Measurements from ENCODE around the gene CALCOCO1. TPM values are rescaled to one million over a fixed set of nuclear protein-coding genes. Genes with fewer than 3 reads are reported as not detected.
A peak's percentile ranks its signal among the peaks of the same experiment; 100 is the strongest.

Gene CALCOCO1
- total RNA-seq, 1 donor from 2014 or later = 86.9 TPM

DNA sequence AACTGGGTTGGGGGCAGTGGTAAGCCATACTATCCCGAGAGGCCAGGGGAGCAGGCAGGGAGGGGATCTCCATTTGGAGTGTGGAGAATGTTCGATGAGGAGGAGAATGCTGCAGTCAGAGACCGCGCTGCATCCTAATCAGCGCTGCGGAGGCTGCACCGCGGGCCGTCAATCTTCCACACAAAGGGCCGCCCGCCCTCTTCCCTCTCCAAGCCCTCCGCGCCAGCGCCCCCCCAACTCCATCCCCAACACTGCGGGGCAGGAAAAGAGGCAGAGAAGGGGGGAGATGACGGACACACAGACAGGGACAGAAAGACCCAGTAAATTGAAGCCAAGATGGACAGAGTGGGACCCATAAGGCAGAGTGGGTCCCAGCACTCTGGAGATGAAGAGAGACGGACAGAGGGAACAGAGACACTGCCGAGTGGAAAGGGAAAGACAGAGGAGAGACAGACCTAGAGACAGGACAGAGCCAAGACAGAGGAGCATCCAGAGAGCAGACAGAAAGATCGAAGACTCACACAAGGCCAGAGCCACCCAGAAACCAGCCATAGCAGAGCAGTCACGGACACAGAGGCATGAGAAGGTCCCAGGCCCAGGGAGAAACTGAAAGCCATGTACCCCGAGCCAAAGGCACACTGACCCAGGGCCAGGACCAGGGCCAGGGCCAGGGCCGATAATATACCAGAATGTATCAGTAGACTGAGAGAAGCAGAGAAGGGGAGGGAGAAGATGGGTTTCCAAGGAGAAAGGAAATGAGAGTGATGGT lies 21.0 kb upstream of the CALCOCO1 start:
- peaks cover 6% of the 10 kb centered on the region for H3K4me1 Mint-ChIP-seq (ENCODE audit: low read depth)
- DNase-seq (ENCODE audit: low spot score) = no peak
- H3K9me3 Mint-ChIP-seq (ENCODE audit: low read depth) = no peaks in the 10 kb centered on the region
- TF ChIP-seq, protein P1, sequence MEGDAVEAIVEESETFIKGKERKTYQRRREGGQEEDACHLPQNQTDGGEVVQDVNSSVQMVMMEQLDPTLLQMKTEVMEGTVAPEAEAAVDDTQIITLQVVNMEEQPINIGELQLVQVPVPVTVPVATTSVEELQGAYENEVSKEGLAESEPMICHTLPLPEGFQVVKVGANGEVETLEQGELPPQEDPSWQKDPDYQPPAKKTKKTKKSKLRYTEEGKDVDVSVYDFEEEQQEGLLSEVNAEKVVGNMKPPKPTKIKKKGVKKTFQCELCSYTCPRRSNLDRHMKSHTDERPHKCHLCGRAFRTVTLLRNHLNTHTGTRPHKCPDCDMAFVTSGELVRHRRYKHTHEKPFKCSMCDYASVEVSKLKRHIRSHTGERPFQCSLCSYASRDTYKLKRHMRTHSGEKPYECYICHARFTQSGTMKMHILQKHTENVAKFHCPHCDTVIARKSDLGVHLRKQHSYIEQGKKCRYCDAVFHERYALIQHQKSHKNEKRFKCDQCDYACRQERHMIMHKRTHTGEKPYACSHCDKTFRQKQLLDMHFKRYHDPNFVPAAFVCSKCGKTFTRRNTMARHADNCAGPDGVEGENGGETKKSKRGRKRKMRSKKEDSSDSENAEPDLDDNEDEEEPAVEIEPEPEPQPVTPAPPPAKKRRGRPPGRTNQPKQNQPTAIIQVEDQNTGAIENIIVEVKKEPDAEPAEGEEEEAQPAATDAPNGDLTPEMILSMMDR (IDR thresholded peaks at IDR 0.05) = no peak
- H3K27me3 Mint-ChIP-seq (ENCODE audit: low read depth) = peaks cover 14% of the 10 kb centered on the region
- no peak overlapping the region for H3K27ac Mint-ChIP-seq (ENCODE audit: unreplicated experiment)
- H3K36me3 Mint-ChIP-seq (ENCODE audit: low read depth) = no peaks in the 10 kb centered on the region
- no peak overlapping the region for H3K4me3 Mint-ChIP-seq (ENCODE audit: unreplicated experiment)

DNA sequence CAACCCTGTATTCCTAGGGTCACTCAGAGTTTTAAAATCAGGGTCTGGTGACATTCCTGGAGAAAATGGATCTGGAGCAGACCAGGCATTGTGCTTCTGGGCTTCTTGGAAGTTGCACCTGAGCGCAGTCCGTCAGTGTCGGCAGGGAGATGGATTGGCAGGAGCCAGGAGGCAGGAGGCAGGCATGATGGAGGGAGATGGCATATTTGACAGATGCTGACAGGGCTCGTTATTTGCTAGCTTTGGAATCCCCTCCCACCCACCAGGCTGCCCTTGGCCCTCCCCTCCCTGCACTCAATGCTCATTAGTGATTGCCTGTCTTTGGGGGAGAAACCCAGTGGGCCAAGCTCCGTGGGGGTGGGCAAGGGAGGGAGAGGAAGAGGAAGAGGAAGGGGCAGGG lies 19.8 kb upstream of the CALCOCO1 start:
- Mint-ChIP-seq H3K27ac (ENCODE audit: unreplicated experiment) (no peak overlapping the region), H3K27me3 (ENCODE audit: low read depth) (peaks cover 24% of the 10 kb centered on the region), H3K4me1 (ENCODE audit: low read depth) (peaks cover 6% of the 10 kb centered on the region), H3K4me3 (ENCODE audit: unreplicated experiment) (no peak overlapping the region), H3K9me3 (ENCODE audit: low read depth) (no peaks in the 10 kb centered on the region), H3K36me3 (ENCODE audit: low read depth) (no peaks in the 10 kb centered on the region)
- DNase-seq (ENCODE audit: low spot score) = no peak
- TF ChIP-seq, protein P1 (IDR thresholded peaks at IDR 0.05) = no peak

DNA sequence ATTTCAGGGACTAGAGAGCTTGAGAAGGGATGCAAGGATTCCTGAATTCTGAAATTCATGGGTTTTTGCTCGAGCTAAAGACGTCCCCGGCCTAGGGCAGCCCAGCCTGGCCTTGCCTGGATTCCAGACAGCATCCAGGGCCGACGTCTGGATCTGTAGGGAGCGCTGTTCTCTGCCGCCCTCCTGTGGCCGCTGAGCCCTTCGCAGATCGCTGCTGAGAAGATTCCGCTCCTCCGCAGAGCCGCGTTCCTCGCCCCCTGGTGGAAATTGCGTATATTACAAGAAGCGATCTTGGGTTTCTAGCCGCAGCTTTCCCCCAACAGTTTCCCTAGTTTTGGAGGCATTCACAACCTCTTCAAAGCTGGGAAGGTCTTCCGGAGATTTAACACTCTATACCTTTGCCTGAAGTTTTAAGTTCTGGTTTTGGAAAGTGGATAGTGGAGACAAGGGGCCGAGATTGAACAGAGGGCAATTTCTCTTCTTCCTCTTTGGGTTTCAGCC lies 19.4 kb upstream of the CALCOCO1 start:
- DNase-seq (ENCODE audit: low spot score) = no peak
- no peaks in the 10 kb centered on the region for H3K9me3 Mint-ChIP-seq (ENCODE audit: low read depth)
- no peaks in the 10 kb centered on the region for H3K36me3 Mint-ChIP-seq (ENCODE audit: low read depth)
- H3K27ac Mint-ChIP-seq (ENCODE audit: unreplicated experiment) = no peak overlapping the region
- H3K4me1 Mint-ChIP-seq (ENCODE audit: low read depth) = peaks cover 6% of the 10 kb centered on the region
- H3K4me3 Mint-ChIP-seq (ENCODE audit: unreplicated experiment) = no peak overlapping the region
- TF ChIP-seq, protein P1 (IDR thresholded peaks at IDR 0.05) = peak; percentile 100
- peaks cover 25% of the 10 kb centered on the region for H3K27me3 Mint-ChIP-seq (ENCODE audit: low read depth)

DNA sequence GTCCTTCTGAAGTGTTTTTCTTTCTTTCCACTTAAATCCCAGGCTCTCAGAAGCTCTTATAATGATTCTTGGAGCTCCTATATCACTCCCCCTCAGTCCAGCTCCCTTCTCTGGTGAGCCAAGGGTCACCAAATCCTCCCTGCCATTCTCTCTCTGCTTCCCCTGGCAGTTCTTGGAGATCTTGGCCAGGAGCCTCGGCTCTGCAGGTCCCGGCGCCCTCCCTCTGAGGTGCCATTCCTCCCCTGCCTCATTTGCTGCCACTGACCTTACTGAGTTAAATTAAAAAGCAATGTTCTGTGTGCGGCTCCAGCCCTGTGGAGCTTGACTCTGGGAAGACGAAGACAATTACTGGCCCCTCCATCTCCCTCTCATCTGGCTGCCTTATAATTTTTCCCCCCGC lies 17.5 kb upstream of the CALCOCO1 start:
- no peak overlapping the region for H3K27ac Mint-ChIP-seq (ENCODE audit: unreplicated experiment)
- TF ChIP-seq, protein P1 (IDR thresholded peaks at IDR 0.05) = no peak
- H3K27me3 Mint-ChIP-seq (ENCODE audit: low read depth) = peaks cover 23% of the 10 kb centered on the region
- H3K4me1 Mint-ChIP-seq (ENCODE audit: low read depth) = peaks cover 6% of the 10 kb centered on the region
- H3K9me3 Mint-ChIP-seq (ENCODE audit: low read depth) = no peaks in the 10 kb centered on the region
- H3K4me3 Mint-ChIP-seq (ENCODE audit: unreplicated experiment) = no peak overlapping the region
- DNase-seq (ENCODE audit: low spot score) = no peak
- H3K36me3 Mint-ChIP-seq (ENCODE audit: low read depth) = no peaks in the 10 kb centered on the region

DNA sequence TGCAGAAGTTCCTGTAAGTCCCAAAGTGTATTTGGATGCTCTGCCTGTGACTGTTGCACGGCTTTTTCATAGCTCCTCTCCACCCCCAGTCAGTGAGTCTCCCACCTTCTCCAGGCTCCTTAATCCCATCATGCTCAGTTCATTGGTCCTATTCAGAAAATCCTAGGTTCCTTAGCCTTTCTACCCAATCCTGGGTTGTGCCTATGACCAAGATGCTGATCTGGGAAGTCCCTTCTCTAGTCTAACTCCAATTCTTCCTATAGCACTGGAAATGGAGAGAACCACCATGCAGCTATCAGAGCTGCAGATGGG lies 16.8 kb upstream of the CALCOCO1 start:
- Mint-ChIP-seq H3K4me1 (ENCODE audit: low read depth) (peaks cover 13% of the 10 kb centered on the region), H3K9me3 (ENCODE audit: low read depth) (no peaks in the 10 kb centered on the region), H3K36me3 (ENCODE audit: low read depth) (no peaks in the 10 kb centered on the region), H3K27me3 (ENCODE audit: low read depth) (peaks cover 30% of the 10 kb centered on the region), H3K4me3 (ENCODE audit: unreplicated experiment) (no peak overlapping the region), H3K27ac (ENCODE audit: unreplicated experiment) (no peak overlapping the region)
- TF ChIP-seq, protein P1 (IDR thresholded peaks at IDR 0.05) = no peak
- DNase-seq (ENCODE audit: low spot score) = no peak

Data from chondrocyte (in vitro differentiated cells).